H54 (cell line): Measurements from ENCODE around the gene EXOC7.

ENCODE experiments used
- DNase-seq: peaks from one replicate; pipeline ENCODE4 v3.0.0; 2011; ENCODE audit warnings: low spot score, mixed read lengths; ENCODE audit not compliant: insufficient read length
- FAIRE-seq: peaks from 3 replicates; lab custom pipeline; 2011; peaks lifted over from hg19 to GRCh38; lab: Jason Lieb, UNC
- POLR2A ChIP-seq: IDR thresholded peaks from 2 replicates; pipeline ENCODE4 v1.6.1; 2011; ENCODE audit warnings: low read depth, mild to moderate bottlenecking, low read length

The EXOC7 gene

DNA sequence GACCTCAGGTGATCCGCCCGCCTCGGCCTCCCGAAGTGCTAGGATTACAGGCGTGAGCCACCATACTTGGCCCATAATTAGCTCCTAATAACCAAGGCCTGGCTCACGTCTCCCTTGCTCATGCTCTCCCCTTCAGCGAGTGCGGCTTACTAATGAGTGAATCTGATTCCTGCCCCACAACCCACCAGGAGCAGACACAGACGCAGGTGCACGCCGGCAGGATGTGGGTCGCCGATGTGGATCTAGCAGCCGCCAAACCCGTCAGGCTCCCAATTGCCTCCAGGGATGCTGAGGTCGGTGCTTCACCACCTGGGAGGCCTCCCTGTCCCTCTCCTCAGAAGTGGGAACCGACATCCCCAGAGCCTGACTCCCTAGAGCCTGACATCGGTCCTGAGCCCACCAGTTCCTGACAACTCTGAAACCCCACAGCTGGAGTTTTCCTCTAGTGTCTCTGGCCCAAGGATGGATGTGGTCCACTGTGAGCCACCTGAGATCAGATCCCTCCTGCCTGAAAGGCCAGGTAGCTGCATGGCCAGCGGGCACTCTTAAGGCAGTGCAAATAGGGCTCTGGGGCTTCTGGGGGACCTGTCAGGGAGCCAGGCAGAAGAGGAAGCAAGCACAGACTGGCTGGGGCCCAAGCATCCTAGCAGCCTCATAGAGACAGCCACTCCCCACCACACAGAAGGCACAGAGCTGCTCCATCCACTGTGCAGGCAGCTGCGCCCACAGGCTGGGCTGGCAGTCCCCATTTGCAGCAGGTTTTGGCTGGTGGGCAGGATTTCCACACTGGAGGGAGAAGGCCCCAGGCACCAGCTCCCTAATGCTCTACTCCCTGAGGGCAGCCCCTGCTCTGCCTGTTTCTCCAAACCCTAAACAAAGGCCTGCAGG is 10.8 kb downstream of the EXOC7 start:
- DNase-seq (no peak), FAIRE-seq (no peak)
- no peak for TF ChIP-seq POLR2A

DNA sequence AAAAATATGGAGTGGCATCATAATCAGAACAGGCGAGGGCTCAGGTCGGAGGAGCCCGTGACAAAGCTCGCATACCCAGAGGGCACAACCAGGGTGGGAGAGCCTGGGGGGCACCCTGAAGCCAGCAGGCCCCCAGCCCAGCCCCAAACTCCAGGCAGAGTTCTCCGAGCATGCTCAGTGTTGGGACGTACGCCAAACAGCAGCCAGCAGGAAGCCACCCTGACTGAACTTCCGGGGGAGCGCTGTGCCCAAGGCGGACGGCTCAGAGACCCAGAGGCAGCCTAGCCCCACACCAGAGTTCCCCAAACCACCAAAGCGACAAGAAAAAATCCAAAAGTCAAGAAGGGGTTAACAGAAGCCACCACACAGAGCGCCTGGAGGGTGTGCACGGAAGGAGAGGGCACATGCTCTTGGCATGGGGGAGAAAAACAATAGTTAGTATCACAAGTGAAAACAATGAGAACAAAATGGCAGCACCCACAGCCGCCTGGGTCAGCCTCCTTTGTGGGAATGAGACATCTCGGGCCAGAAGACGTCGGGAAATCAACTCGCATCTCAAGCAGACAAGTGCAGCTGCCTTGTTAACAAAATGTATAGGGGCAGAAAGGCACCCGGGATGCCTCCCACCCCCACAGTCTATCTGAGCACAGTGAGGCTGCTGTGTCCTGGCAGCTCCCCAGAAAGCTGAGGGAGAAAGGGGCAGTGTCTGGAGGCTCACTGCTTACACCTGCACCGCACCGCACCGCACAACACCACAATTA is 11.9 kb downstream of the EXOC7 start:
- FAIRE-seq (no peak), DNase-seq (no peak)
- TF ChIP-seq POLR2A, result no peak

DNA sequence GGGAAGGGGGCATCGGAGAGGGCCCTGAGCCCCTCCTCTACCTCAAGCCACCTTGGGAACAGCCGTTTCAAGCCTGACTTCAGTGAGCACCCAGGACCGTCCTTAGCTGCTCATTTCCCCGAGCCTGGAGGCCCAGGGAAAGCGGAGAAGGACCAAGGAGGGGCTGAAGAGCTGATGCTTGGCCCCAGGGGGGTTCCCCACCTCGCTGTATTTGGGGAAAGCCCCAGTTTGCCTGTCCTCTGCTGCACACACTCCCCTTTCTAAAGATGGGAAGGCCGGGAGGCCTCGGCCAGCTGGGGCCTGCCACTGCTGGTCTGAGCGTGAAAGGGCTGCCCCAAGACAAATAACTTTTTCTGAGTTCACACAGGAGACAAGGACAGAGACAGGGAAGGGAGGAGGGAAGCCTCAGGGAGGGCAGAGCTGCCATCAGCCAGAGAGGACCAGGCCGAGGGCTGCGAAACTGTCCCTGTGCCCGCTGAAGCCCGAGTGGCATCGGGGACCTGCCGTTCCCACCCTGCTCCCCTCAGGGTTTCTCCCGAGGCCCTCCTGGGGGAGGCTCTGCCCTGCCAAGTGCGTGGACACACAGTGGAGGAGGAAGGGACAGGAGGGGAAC is 13.0 kb downstream of the EXOC7 start:
- no peak for TF ChIP-seq POLR2A
- DNase-seq, result no peak
- FAIRE-seq, result no peak

DNA sequence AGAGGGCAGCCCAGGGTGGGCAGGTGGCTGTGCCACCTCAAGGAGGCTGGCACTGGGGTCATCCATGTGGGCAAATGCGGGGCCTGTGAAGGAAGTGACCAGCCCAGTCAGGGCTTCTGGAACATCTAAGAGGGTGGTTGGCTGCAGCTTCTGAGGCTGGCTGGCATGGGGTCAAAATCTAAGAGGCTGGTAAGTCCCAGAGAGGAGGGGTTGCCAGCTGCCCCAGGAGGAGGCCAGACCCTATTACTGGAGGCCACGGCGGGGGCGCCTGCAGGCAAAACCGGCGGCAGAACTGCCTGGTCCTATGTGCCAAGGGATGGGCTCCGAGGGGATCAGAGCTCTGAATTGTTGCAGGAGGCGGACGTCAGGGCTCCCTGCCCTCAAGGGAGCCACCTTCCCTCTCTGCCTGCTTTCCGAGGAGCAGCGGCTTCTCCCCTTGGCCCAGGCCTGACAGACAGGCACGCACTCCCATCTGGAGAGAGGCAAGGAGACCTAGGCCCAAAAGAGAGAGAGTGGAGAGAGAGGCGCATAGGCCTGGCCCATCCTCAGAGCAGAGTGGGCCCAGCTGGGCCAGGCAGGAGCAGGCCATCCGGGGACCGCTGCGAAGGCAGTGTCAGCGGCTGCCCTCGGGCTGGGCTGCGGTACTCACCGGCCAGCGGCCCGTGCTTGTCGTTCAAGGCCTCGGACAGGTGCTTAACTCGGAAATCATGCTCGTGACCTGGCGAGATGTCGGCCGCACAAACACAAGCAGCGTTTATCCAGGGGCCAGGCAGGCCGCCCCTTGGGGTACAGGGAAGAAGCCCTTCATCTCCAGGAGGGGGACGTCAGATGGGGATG is 13.7 kb downstream of the EXOC7 start:
- DNase-seq, result no peak
- FAIRE-seq, result no peak
- TF ChIP-seq POLR2A, result no peak

DNA sequence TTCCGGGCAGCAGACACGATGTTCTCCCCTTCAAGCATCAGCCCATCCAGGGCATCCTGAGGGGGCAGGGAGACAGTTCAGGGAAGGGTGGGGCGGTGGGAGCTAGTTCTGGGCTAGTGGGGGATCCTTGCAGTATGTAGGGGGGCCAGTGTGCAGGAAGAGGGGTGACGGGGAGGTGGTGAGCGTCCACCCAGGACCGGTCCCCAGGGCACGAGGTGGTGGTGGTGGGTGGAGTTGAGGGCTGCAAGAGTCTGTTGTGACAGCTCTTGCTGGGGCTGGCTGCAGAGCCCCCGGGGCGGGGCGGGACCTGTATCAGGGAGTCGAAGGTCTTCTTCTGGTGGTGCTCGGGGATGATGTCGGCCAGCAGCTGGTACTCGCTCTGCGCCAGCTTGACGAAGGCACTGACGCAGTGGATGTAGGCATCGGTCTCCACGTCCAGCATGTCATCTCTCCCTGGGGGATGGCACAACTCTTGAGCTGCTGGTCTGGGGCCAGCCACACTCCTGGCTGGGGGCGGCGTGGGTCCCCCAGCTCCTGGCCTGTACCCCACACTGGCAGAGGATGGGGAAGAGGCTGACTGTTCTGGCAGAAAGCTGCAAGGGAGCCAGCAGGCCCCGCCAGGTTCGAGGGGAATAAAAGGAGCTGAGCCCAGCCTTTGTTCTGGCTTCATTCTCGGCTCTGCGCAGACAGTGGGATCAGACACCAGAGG is 14.6 kb downstream of the EXOC7 start:
- DNase-seq, result no peak
- no peak for FAIRE-seq
- no peak for TF ChIP-seq POLR2A

DNA sequence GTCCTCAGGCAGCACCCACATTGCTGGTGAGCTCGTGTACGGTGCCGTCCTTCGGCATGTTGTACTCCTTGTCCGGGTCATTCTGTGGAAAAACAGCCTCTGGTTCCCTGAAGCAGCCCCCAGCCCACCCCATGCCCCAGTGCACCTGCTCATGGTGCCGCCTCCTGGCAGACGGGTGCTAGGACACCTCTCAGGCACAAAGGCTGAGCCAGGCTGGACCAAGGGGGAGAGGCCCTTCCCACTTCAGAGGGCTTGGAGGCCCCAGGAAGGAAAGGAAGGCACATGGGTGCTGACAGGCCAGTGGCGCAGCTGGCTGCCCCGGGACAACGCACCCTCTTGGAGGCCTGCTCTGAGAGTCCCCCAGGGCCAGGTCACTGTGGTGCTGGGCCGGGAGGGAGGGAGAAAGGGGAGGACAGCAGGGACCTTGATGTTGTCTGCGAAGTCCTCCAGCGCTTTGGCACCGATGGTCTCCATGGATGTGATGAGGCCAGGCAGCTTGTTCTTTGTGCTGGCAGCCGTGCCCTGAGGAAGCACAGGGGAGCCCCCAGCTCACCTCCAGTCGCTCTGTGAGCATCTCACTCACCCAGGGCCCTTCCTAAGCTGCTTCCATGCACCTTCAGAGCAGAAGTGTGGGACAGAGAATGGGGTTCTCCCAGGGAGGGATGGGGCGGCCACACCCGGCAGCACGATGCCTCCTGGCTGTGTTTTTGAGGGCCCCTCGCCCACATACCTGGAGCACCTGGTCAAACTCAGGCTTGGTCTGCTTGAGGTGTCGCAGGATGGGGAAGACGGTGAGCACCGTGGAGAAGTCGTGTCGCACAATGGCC is 15.3 kb downstream of the EXOC7 start:
- DNase-seq (no peak), FAIRE-seq (no peak)
- no peak for TF ChIP-seq POLR2A

DNA sequence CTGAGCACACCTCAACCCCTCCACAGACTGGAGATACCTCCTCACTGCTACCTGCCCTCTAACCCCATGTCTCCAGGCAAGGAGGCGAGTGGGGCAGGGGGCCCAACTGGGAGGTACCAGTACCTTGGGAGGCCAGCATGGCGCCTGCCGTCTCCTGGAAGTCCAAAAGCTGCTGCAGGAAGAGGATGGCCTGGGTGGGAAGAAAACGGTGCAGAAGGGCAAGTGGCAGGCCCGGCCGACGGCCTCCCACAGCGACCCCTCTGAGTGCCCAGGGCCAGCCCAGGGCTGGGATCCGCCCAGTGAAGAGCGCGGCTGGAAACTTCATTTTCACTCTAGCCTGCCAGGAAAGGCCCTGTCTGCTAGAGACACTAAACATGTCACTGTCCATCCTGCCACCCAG is 16.1 kb downstream of the EXOC7 start:
- DNase-seq (no peak), FAIRE-seq (no peak)
- TF ChIP-seq POLR2A, result no peak

DNA sequence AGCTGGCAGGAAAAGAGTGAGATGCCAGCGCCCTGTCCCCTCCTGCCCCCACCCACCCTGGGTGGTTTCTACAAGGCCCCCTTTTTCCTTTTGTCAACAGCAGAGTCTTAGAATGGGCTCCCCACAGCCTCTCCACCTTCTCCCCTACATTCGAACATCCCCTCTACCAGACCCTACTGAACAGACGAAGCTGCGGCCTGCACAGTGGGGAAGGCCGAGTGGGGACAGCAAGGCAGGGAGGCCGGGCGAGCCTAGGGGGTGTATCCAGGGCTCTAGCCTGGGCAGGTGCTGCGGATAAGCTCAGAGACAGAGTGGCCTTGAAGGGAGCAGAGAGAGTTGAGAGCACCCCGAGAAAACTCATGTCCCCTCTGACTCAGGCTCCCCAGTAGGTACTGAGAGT is 17.2 kb downstream of the EXOC7 start:
- DNase-seq (no peak), FAIRE-seq (no peak)
- no peak for TF ChIP-seq POLR2A

DNA sequence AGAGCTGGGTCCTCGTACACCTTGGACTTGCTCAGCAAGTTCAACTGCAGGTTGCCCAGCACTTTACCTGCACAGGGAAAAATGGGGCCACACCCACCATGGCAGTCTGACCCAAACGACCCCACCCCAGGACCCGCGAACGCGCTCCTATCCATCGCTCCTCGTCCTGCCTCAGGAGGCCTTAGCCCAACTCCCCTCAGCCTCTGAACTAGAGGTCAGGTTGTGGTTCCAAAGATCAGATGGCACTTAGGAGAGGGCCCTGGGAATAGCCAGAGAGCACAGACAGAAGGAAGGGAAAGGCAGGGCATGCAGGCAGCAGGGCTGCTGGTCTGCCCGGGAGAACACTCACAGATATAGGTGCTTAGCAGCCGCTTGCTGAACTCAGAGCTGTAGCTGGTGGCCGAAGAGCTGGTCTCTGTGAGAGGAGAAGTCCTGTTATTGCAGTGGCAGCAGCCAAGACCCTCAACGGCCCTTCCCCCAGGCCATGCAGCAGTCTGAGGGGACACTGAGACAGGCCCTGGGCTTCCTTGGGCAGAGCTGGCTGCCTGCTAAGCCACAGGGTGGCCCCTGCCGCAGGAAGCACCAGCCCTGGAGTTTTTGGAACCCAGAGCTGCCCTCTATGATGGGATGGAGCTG is 17.7 kb downstream of the EXOC7 start:
- FAIRE-seq, result no peak
- no peak for TF ChIP-seq POLR2A
- DNase-seq, result no peak

DNA sequence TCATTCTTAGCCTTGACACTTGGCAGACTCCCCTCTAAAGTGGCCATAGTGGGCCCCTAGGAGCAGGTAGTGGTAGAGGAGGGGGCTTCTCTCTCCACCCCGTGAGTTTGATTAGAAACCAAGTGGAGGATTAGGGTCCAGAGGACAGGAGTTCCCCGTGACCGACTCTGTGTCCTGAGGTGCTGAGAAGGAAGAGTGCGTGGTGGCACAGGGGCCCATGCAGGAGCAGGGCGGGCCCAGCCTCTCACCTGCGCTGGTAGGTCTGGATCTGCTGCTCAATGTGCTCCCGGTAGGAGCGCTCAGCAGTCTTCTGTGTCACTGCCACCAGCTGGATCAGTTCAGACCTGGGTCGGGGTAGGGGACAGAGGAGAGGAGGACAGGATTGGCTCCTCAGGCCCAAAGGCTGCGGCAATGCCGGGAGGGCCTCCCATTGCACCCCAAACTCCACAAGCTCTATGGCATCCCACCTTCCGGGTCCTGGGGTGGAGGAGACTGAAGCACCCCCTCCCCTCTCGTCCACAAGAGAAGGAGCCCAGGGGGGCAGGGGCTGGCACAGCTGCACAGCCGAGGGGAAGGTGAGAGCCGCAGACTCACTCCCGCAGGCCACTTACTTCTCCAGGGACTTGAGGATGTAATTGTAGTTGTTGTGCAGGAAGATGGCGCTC is 18.4 kb downstream of the EXOC7 start:
- no peak for FAIRE-seq
- no peak for TF ChIP-seq POLR2A
- DNase-seq, result no peak

DNA sequence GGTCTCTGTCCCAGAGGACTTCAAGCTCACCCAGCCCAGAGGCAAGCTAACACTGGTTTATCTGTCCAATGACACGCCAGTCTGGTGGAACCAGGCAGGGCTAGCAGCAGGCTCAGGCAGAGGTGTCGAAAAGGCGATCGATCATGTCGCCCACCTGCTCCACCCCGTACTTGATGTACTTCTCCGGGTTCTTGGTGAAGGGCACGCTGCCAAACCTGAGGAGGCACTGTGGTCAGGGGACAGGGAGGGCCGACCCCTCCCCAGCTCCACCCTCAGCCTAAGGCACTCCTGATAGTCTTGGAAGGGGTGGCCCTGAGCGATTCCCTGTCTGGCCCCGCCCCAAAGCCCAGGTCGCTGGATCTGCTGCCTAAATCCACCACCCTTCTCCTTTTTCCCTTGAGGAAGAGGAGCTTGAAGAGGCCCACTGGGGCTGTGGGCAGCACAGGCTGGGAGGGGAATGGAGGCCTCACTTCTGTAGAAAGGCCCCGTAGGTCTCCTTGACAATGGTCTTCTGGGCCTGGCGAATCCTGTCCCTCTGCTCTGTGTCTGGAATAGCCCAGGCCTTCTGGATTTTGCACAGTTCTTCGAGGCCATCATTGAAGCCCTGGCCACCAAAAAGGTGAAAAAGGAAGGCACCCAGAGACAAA is 19.9 kb downstream of the EXOC7 start:
- no peak for TF ChIP-seq POLR2A
- DNase-seq, result no peak
- no peak for FAIRE-seq
